H1 (cell line): ENCODE results near the gene FEZF1. TPM values are rescaled to one million over a fixed set of nuclear protein-coding genes. Genes with fewer than 3 reads are reported as not detected.

ENCODE experiments used
- CTCF ChIA-PET: fragments of 300-600 bp; sonication (Branson Sonifier 250); formaldehyde crosslinking; loops from one replicate; lab custom pipeline; 2021; ENCODE audit not compliant: partially characterized antibody; lab: Charles Lee
- POLR2A ChIA-PET: fragments of 300-600 bp; sonication (Branson Sonifier 250); formaldehyde crosslinking; loops from one replicate; lab custom pipeline; 2021; ENCODE audit warnings: inconsistent platforms; ENCODE audit not compliant: partially characterized antibody; lab: Charles Lee
- DNase-seq, 2 experiments: peaks; one replicate each; pipeline versions ENCODE4 v3.0.0 to v3.0.0-alpha.2; 2010 to 2022; ENCODE audit warnings: low spot score in 2 of 2, low read depth in 1 of 2, mixed read lengths in 1 of 2
- FAIRE-seq: peaks from 2 replicates; lab custom pipeline; 2011; peaks lifted over from hg19 to GRCh38; lab: Jason Lieb, UNC
- H2AFZ ChIP-seq: 2 replicates; pipeline ENCODE4 v1.8.1; 2012; ENCODE audit warnings: low read length, inconsistent platforms
- H2AK5ac ChIP-seq: 2 replicates; pipeline ENCODE4 v1.6.1; 2013; ENCODE audit warnings: low read depth, low read length
- H2BK120ac ChIP-seq: replicated peaks from 2 replicates; pipeline ENCODE3; 2013; ENCODE audit warnings: low read depth, low read length, inconsistent platforms
- H2BK12ac ChIP-seq: 2 replicates; pipeline ENCODE4 v1.6.1; 2013; ENCODE audit warnings: low read depth, low read length
- H2BK15ac ChIP-seq: 2 replicates; pipeline ENCODE4 v1.6.1; 2013; ENCODE audit warnings: low read length
- H2BK20ac ChIP-seq: 2 replicates; pipeline ENCODE4 v1.6.1; 2013; ENCODE audit warnings: low read length
- H2BK5ac ChIP-seq: 2 replicates; pipeline ENCODE4 v1.6.1; 2013; ENCODE audit warnings: low read depth, low read length
- H3K14ac ChIP-seq: 2 replicates; pipeline ENCODE4 v1.6.1; 2013; ENCODE audit warnings: inconsistent platforms; ENCODE audit not compliant: insufficient read length
- H3K18ac ChIP-seq: 2 replicates; pipeline ENCODE4 v1.6.1; 2013; ENCODE audit warnings: low read length; ENCODE audit errors: extremely low read depth
- H3K23ac ChIP-seq: 2 replicates; pipeline ENCODE4 v1.6.1; 2013; ENCODE audit warnings: inconsistent platforms; ENCODE audit not compliant: insufficient read length
- H3K23me2 ChIP-seq: 2 replicates; pipeline ENCODE4 v1.6.1; 2013; ENCODE audit warnings: low read depth, low read length
- H3K27ac ChIP-seq: 2 replicates; pipeline ENCODE4 v1.6.1; 2011; ENCODE audit warnings: low read depth, low read length, inconsistent platforms
- H3K27me3 ChIP-seq, 4 experiments: replicated peaks in 1 of 4; 1 replicate in 1 of 4; 2 replicates in 3 of 4; pipeline versions ENCODE4 v1.6.1 to v1.8.1; 2011 to 2013; ENCODE audit warnings: low read length in 3 of 4, mild to moderate bottlenecking in 3 of 4, inconsistent platforms in 2 of 4, mixed read lengths in 2 of 4, moderate library complexity in 1 of 4; ENCODE audit not compliant: control insufficient read depth in 3 of 4, insufficient read depth in 3 of 4; ENCODE audit errors: extremely low read depth in 1 of 4
- H3K36me3 ChIP-seq, 4 experiments: 2 replicates each; pipeline versions ENCODE4 v1.6.1 to v1.8.1; 2011 to 2013; ENCODE audit warnings: mild to moderate bottlenecking in 4 of 4, low read length in 3 of 4, moderate library complexity in 2 of 4, control low read depth in 1 of 4, inconsistent platforms in 1 of 4; ENCODE audit not compliant: insufficient read depth in 4 of 4, control insufficient read depth in 2 of 4
- H3K4ac ChIP-seq: replicated peaks from 2 replicates; pipeline ENCODE3; 2013; ENCODE audit warnings: low read length, low read depth, mixed read lengths, inconsistent platforms; ENCODE audit not compliant: insufficient read length
- H3K4me1 ChIP-seq, 4 experiments: replicated peaks in 1 of 4; 1 replicate in 1 of 4; 2 replicates in 3 of 4; pipeline versions ENCODE4 v1.6.1 to v1.8.1; 2011 to 2013; ENCODE audit warnings: low read length in 3 of 4, inconsistent platforms in 2 of 4, mixed read lengths in 1 of 4; ENCODE audit not compliant: insufficient read depth in 4 of 4, control insufficient read depth in 3 of 4
- H3K4me2 ChIP-seq, 2 experiments: 2 replicates each; pipeline versions ENCODE4 v1.6.1 to v1.8.1; 2011 to 2013; ENCODE audit warnings: low read depth in 2 of 2, low read length in 2 of 2, control low read depth in 1 of 2, inconsistent platforms in 1 of 2, mild to moderate bottlenecking in 1 of 2; ENCODE audit not compliant: insufficient read depth in 1 of 2
- H3K4me3 ChIP-seq, 4 experiments: fragments of 200-600, 300-600 bp in 1 of 4; sonication (generic), shearing (Covaris generic), sonication (Bioruptor Twin) in 1 of 4; 2 replicates each; pipeline versions ENCODE4 v1.5.1 to v1.8.1; 2011 to 2016; ENCODE audit warnings: low read length in 4 of 4, low read depth in 3 of 4, control low read depth in 2 of 4, inconsistent platforms in 2 of 4, mild to moderate bottlenecking in 2 of 4, mixed read lengths in 1 of 4, moderate library complexity in 1 of 4; ENCODE audit not compliant: insufficient read depth in 2 of 4; ENCODE audit errors: extremely low read depth in 1 of 4
- H3K56ac ChIP-seq: replicated peaks from 2 replicates; pipeline ENCODE3; 2013; ENCODE audit warnings: low read depth, mild to moderate bottlenecking, mixed read lengths, low read length, inconsistent platforms; ENCODE audit not compliant: insufficient read length
- H3K79me1 ChIP-seq: 2 replicates; pipeline ENCODE4 v1.6.1; 2013; ENCODE audit warnings: low read depth, low read length, control low read depth
- H3K79me2 ChIP-seq, 2 experiments: 2 replicates each; pipeline versions ENCODE4 v1.6.1 to v1.8.1; 2012 to 2013; ENCODE audit warnings: low read length in 2 of 2, mild to moderate bottlenecking in 2 of 2, inconsistent platforms in 1 of 2; ENCODE audit not compliant: insufficient read depth in 2 of 2, control insufficient read depth in 1 of 2
- H3K9ac ChIP-seq, 4 experiments: replicated peaks in 1 of 4; 1 replicate in 1 of 4; 2 replicates in 3 of 4; pipeline versions ENCODE4 v1.6.1 to v1.8.1; 2011 to 2013; ENCODE audit warnings: low read depth in 3 of 4, low read length in 3 of 4, control low read depth in 2 of 4, mild to moderate bottlenecking in 2 of 4, moderate library complexity in 2 of 4, inconsistent platforms in 1 of 4; ENCODE audit errors: extremely low read depth in 1 of 4
- H3K9me3 ChIP-seq, 2 experiments: 2 replicates each; pipeline versions ENCODE4 v1.6.1 to v1.8.1; 2012 to 2013; ENCODE audit warnings: mild to moderate bottlenecking in 2 of 2, moderate library complexity in 2 of 2, control low read depth in 1 of 2, inconsistent platforms in 1 of 2, low read depth in 1 of 2, low read length in 1 of 2, mixed read lengths in 1 of 2; ENCODE audit not compliant: insufficient read depth in 2 of 2
- H4K20me1 ChIP-seq, 2 experiments: replicated peaks in 1 of 2; 2 replicates each; pipeline versions ENCODE3 to v1.8.1; 2011 to 2013; ENCODE audit warnings: inconsistent platforms in 2 of 2, low read length in 2 of 2, mild to moderate bottlenecking in 1 of 2; ENCODE audit not compliant: insufficient read depth in 2 of 2, control insufficient read depth in 1 of 2
- H4K5ac ChIP-seq: 2 replicates; pipeline ENCODE4 v1.6.1; 2013; ENCODE audit warnings: low read length, low read depth, mixed read lengths, inconsistent platforms; ENCODE audit not compliant: insufficient read length
- H4K8ac ChIP-seq: 2 replicates; pipeline ENCODE4 v1.8.0; 2013; ENCODE audit warnings: mild to moderate bottlenecking, moderate library complexity, low read length, inconsistent platforms; ENCODE audit not compliant: insufficient read depth; ENCODE audit errors: extremely low read depth
- H4K91ac ChIP-seq: replicated peaks from 2 replicates; pipeline ENCODE3; 2013; ENCODE audit warnings: low read length, mixed read lengths, inconsistent platforms; ENCODE audit not compliant: insufficient read length
- CBX8 ChIP-seq: fragments of 300-800, 300-1000 bp; sonication (generic); IDR thresholded peaks from 2 replicates; pipeline ENCODE4 v1.7.1; 2016; ENCODE audit warnings: low read depth, low read length, borderline replicate concordance
- CREB1 ChIP-seq: IDR thresholded peaks from 2 replicates; pipeline ENCODE4 v1.6.1; 2012; ENCODE audit warnings: inconsistent platforms
- RBBP5 ChIP-seq: IDR thresholded peaks from 2 replicates; pipeline ENCODE4 v1.7.1; 2012; ENCODE audit warnings: low read depth, mild to moderate bottlenecking, inconsistent platforms, low read length, moderate library complexity, borderline replicate concordance
- RXRA ChIP-seq: IDR thresholded peaks from 2 replicates; pipeline ENCODE4 v1.6.1; 2011; ENCODE audit warnings: low read depth, mild to moderate bottlenecking, low read length, moderate library complexity; ENCODE audit not compliant: insufficient read depth
- SIX5 ChIP-seq: IDR thresholded peaks from 2 replicates; pipeline ENCODE4 v1.6.1; 2011; ENCODE audit warnings: mild to moderate bottlenecking, low read depth, low read length
- SP4 ChIP-seq: IDR thresholded peaks from 2 replicates; pipeline ENCODE4 v1.6.1; 2012; ENCODE audit warnings: low read length, inconsistent platforms
- TEAD4 ChIP-seq: IDR thresholded peaks from 2 replicates; pipeline ENCODE4 v1.6.1; 2012; ENCODE audit warnings: low read depth, low read length, inconsistent platforms, mixed read lengths
- YY1 ChIP-seq: IDR thresholded peaks from 2 replicates; pipeline ENCODE4 v1.6.1; 2011; ENCODE audit warnings: low read depth, mild to moderate bottlenecking, low read length
- WGBS, 2 experiments: shearing (Covaris generic) in 1 of 2; methylation state at CpG; one replicate each; pipeline versions ENCODE4 v1.1.6 to v1.1.7; 2013 to 2015; ENCODE audit warnings: low lambda C conversion rate in 2 of 2, mixed read lengths in 2 of 2, inconsistent platforms in 1 of 2, low coverage in 1 of 2, missing lambda C conversion rate in 1 of 2; ENCODE audit not compliant: insufficient replicate concordance in 2 of 2, insufficient coverage in 1 of 2, insufficient read length in 1 of 2; ENCODE audit errors: extremely low coverage in 1 of 2, missing lambda C conversion rate in 1 of 2; 5-methylcytosine and 5-hydroxymethylcytosine counted together
- polyA plus RNA-seq, 7 experiments: library from polyadenylated mRNA; depleted of rRNA in 3 of 7; stranded (reverse) in 5 of 7; unstranded in 2 of 7; fragments of >200 nt in 5 of 7; fragments of 200-250 nt in 2 of 7; gene quantifications; 1 replicate in 5 of 7; 2 replicates in 1 of 7; 4 replicates in 1 of 7; pipeline versions ENCODE4 v1.2.1 to v1.2.3, GENCODE V29; 2011 to 2013; ENCODE audit warnings: missing spikeins in 2 of 7, mixed read lengths in 2 of 7
- total RNA-seq: library from RNA; stranded (reverse); fragmentation: NEBNext Ultra II Directional; extraction: Animal tissue kit (Norgen Biotek cat#: 25700); gene quantifications from 2 replicates; pipeline ENCODE4 v1.2.1, GENCODE V29; 2021

The FEZF1 gene
- total and polyA plus RNA-seq, 2 of the 8 experiments (the other 6 are each of a cell fraction or from before 2014, with no cell fraction given), result 10.6 to 15.7 TPM

DNA sequence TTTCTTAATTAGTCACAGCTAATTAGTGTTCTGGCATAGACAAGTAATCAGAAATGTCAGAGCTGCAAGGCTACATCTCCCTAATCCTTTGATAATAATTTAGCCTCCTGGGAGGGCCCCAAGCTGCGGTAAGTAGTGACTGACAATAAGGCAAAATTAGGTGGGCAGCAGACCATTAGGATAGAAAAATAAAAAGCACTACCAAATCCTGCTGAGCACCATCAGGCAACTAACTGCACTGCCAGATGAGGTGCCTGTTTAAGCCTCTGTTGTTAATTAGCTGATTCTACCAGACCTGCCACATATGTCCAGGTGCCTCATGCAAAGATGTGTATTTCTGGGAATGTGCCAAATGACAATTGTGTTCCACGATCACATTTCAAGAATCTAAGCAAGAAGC lies 32.5 kb upstream of the FEZF1 start:
- Histone ChIP-seq H4K20me1 (no peaks in the 10 kb centered on the region), H3K79me1 (no peaks in the 10 kb centered on the region), H4K5ac (no peak overlapping the region), H3K14ac (no peak overlapping the region), H3K9ac (no peak overlapping the region), H3K9me3 (no peaks in the 10 kb centered on the region), H3K4me3 (no peak overlapping the region), H3K27ac (no peak overlapping the region), H2BK15ac (no peak overlapping the region; the same call in 1 of the 2 replicates), H3K23me2 (no peaks in the 10 kb centered on the region), H2AFZ (no peak overlapping the region)
- no peak for DNase-seq
- WGBS, 2 experiments, result 76% methylated on average over 2 of the region's 2 CpGs; no CpG with 5 or more reads in 1 of the 2 experiments
- TF ChIP-seq SIX5 (no peak), SP4 (no peak), TEAD4 (no peak), RBBP5 (no peak), CBX8 (no peak), CREB1 (no peak), YY1 (no peak), RXRA (no peak)
- TF ChIP-seq, all 59 proteins: peak for 0
- no peak overlapping the region for H4K8ac ChIP-seq
- H2BK120ac ChIP-seq, result no peak overlapping the region
- ChIA-PET POLR2A (interaction anchor here (0.9 kb wide), 1 partner anchor 53 kb away, joined by 3 read pairs; no protein-coding TSS in a partner anchor), CTCF (interaction anchor here (1.0 to 2.0 kb wide), 6 partner anchors 8 to 21 kb away, joined by 3 to 6 read pairs (median 4); no protein-coding TSS in a partner anchor)
- H3K4me2 ChIP-seq, result no peak overlapping the region
- no peak overlapping the region for H3K23ac ChIP-seq
- FAIRE-seq, result no peak
- H3K56ac ChIP-seq, result no peak overlapping the region
- H4K91ac ChIP-seq, result no peak overlapping the region
- no peaks in the 10 kb centered on the region for H3K27me3 ChIP-seq
- H3K4me1 ChIP-seq, result peaks cover 0 to 13% (median 5%) of the 10 kb centered on the region in 4 experiments; a peak in 4 of 7 replicates
- H2BK5ac ChIP-seq, result no peak overlapping the region
- no peaks in the 10 kb centered on the region for H3K79me2 ChIP-seq
- H3K18ac ChIP-seq, result no peak overlapping the region; the same call in 1 of the 2 replicates
- H2BK12ac ChIP-seq, result no peak overlapping the region
- H3K4ac ChIP-seq, result no peak overlapping the region
- no peak overlapping the region for H2AK5ac ChIP-seq
- no peaks in the 10 kb centered on the region; a peak in 1 of 8 replicates for H3K36me3 ChIP-seq
- H2BK20ac ChIP-seq, result no peak overlapping the region
